HEK293 (cell line): ENCODE measurements around the gene PARP6.

ENCODE experiments used
- CTCF ChIA-PET: fragments of 350-600 bp; formaldehyde crosslinking; extraction: SDS; loops from one replicate; lab custom pipeline; 2021; ENCODE audit warnings: antibody characterized with exemption; lab: Yijun Ruan, JAX
- POLR2A ChIA-PET: fragments of 300-600 bp; formaldehyde crosslinking; extraction: SDS; loops from one replicate; lab custom pipeline; 2020; ENCODE audit warnings: antibody characterized with exemption, inconsistent platforms; lab: Yijun Ruan, JAX
- H3K27ac ChIP-seq: fragments of 200-500 bp; sonication (Bioruptor generic); 2 replicates; pipeline ENCODE4 v1.5.1; 2014; ENCODE audit warnings: low read depth, low read length, control low read depth, inconsistent platforms; ENCODE audit errors: extremely low read depth
- H3K36me3 ChIP-seq, 2 experiments: fragments of 200-500 bp in 1 of 2; sonication (Bioruptor generic) in 1 of 2; 1 replicate in 1 of 2; 2 replicates in 1 of 2; pipeline ENCODE4 v1.5.1; 2014 to 2017; ENCODE audit warnings: inconsistent platforms in 2 of 2, low read length in 2 of 2; ENCODE audit not compliant: control insufficient read depth in 2 of 2, insufficient read depth in 1 of 2
- H3K4me1 ChIP-seq: fragments of 200-500 bp; sonication (Bioruptor generic); 2 replicates; pipeline ENCODE4 v1.5.1; 2014; ENCODE audit warnings: mild to moderate bottlenecking, low read length, inconsistent platforms; ENCODE audit not compliant: control insufficient read depth, insufficient read depth
- H3K4me3 ChIP-seq: 2 replicates; pipeline ENCODE4 v1.5.1; 2011; ENCODE audit warnings: low read depth, mild to moderate bottlenecking, control low read depth, low read length, moderate library complexity
- H3K9me3 ChIP-seq: fragments of 200-500 bp; sonication (Bioruptor generic); 2 replicates; pipeline ENCODE4 v1.5.1; 2014; ENCODE audit warnings: low read depth, low read length, inconsistent platforms; ENCODE audit not compliant: control insufficient read depth, insufficient read depth
- GFI1B ChIP-seq: fragments of 450-650 bp; formaldehyde crosslinking; IDR thresholded peaks from 2 replicates; pipeline ENCODE4 v1.5.1; 2016; ENCODE audit warnings: missing biosample characterization, missing genetic modification characterization
- HOXA7 ChIP-seq: sonication (generic); formaldehyde crosslinking; IDR thresholded peaks from 2 replicates; pipeline ENCODE4 v1.8.1; 2022; ENCODE audit warnings: missing genetic modification reagents, borderline replicate concordance
- KLF7 ChIP-seq: fragments of 450-650 bp; formaldehyde crosslinking; IDR thresholded peaks from 2 replicates; pipeline ENCODE4 v1.5.1; 2016; ENCODE audit warnings: missing biosample characterization, missing genetic modification characterization, borderline replicate concordance
- KLF8 ChIP-seq: fragments of 450-650 bp; formaldehyde crosslinking; IDR thresholded peaks from 2 replicates; pipeline ENCODE4 v1.5.1; 2016; ENCODE audit warnings: missing biosample characterization, missing genetic modification characterization
- OVOL3 ChIP-seq: fragments of 450-650 bp; formaldehyde crosslinking; IDR thresholded peaks from 2 replicates; pipeline ENCODE4 v1.5.1; 2016; ENCODE audit warnings: missing biosample characterization, missing genetic modification characterization
- RBAK ChIP-seq: fragments of 450-650 bp; formaldehyde crosslinking; IDR thresholded peaks from 2 replicates; pipeline ENCODE4 v1.5.1; 2016; ENCODE audit warnings: missing biosample characterization, missing genetic modification characterization
- ZBTB17 ChIP-seq: fragments of 450-650 bp; formaldehyde crosslinking; IDR thresholded peaks from 2 replicates; pipeline ENCODE4 v1.5.1; 2016; ENCODE audit warnings: missing biosample characterization, missing genetic modification characterization
- ZFP41 ChIP-seq: fragments of 450-650 bp; formaldehyde crosslinking; IDR thresholded peaks from 2 replicates; pipeline ENCODE4 v1.5.1; 2016; ENCODE audit warnings: missing biosample characterization, missing genetic modification characterization, borderline replicate concordance
- ZNF133 ChIP-seq: fragments of 450-650 bp; formaldehyde crosslinking; IDR thresholded peaks from 2 replicates; pipeline ENCODE4 v1.5.1; 2016; ENCODE audit warnings: missing biosample characterization, missing genetic modification characterization
- ZNF157 ChIP-seq: fragments of 450-650 bp; formaldehyde crosslinking; IDR thresholded peaks from 2 replicates; pipeline ENCODE4 v1.5.1; 2016; ENCODE audit warnings: missing biosample characterization, missing genetic modification characterization
- ZNF16 ChIP-seq: fragments of 450-650 bp; formaldehyde crosslinking; IDR thresholded peaks from 2 replicates; pipeline ENCODE4 v1.5.1; 2016; ENCODE audit warnings: low read depth, missing biosample characterization, missing genetic modification characterization
- ZNF324 ChIP-seq: fragments of 450-650 bp; formaldehyde crosslinking; IDR thresholded peaks from 2 replicates; pipeline ENCODE4 v1.5.1; 2016; ENCODE audit warnings: missing biosample characterization, missing genetic modification characterization
- ZNF341 ChIP-seq: fragments of 450-650 bp; formaldehyde crosslinking; IDR thresholded peaks from 2 replicates; pipeline ENCODE4; 2016; ENCODE audit warnings: low read depth, missing biosample characterization, missing genetic modification characterization
- ZNF560 ChIP-seq: fragments of 450-650 bp; formaldehyde crosslinking; IDR thresholded peaks from 2 replicates; pipeline ENCODE4 v1.5.1; 2017; ENCODE audit warnings: missing biosample characterization, missing genetic modification characterization, borderline replicate concordance
- ZNF626 ChIP-seq: fragments of 450-650 bp; sonication (Bioruptor Pico); formaldehyde crosslinking; IDR thresholded peaks from 2 replicates; pipeline ENCODE4 v1.5.1; 2018; ENCODE audit warnings: missing biosample characterization, missing genetic modification characterization, inconsistent platforms
- ZNF747 ChIP-seq: fragments of 450-650 bp; formaldehyde crosslinking; IDR thresholded peaks from 2 replicates; pipeline ENCODE4 v1.5.1; 2016; ENCODE audit warnings: missing biosample characterization, missing genetic modification characterization
- ZSCAN23 ChIP-seq: fragments of 450-650 bp; formaldehyde crosslinking; IDR thresholded peaks from 2 replicates; pipeline ENCODE4 v1.5.1; 2016; ENCODE audit warnings: missing biosample characterization, missing genetic modification characterization
- TF ChIP-seq, protein P1 (sequence below): fragments of 450-650 bp; formaldehyde crosslinking; IDR thresholded peaks from 2 replicates; pipeline ENCODE4 v1.5.1; 2016; ENCODE audit warnings: missing biosample characterization, missing genetic modification characterization
- TF ChIP-seq, protein P2 (sequence below): fragments of 450-650 bp; IDR thresholded peaks from 2 replicates; pipeline ENCODE4 v1.5.1; 2018; ENCODE audit warnings: missing biosample characterization, missing genetic modification characterization
- TF ChIP-seq, protein P3 (sequence below): fragments of 450-650 bp; formaldehyde crosslinking; IDR thresholded peaks from 2 replicates; pipeline ENCODE4 v1.5.1; 2016; ENCODE audit warnings: missing biosample characterization, missing genetic modification characterization
- TF ChIP-seq, protein P4 (sequence below): fragments of 450-650 bp; formaldehyde crosslinking; IDR thresholded peaks from 2 replicates; pipeline ENCODE4 v1.5.1; 2016; ENCODE audit warnings: missing biosample characterization, missing genetic modification characterization, low read depth
- TF ChIP-seq, protein P5 (sequence below): fragments of 450-650 bp; formaldehyde crosslinking; IDR thresholded peaks from 2 replicates; pipeline ENCODE4 v1.5.1; 2016; ENCODE audit warnings: missing biosample characterization, missing genetic modification characterization
- TF ChIP-seq, protein P6 (sequence below): fragments of 450-650 bp; formaldehyde crosslinking; IDR thresholded peaks from 2 replicates; pipeline ENCODE4 v1.5.1; 2017; ENCODE audit warnings: missing biosample characterization, missing genetic modification characterization

PARP6 gene

DNA sequence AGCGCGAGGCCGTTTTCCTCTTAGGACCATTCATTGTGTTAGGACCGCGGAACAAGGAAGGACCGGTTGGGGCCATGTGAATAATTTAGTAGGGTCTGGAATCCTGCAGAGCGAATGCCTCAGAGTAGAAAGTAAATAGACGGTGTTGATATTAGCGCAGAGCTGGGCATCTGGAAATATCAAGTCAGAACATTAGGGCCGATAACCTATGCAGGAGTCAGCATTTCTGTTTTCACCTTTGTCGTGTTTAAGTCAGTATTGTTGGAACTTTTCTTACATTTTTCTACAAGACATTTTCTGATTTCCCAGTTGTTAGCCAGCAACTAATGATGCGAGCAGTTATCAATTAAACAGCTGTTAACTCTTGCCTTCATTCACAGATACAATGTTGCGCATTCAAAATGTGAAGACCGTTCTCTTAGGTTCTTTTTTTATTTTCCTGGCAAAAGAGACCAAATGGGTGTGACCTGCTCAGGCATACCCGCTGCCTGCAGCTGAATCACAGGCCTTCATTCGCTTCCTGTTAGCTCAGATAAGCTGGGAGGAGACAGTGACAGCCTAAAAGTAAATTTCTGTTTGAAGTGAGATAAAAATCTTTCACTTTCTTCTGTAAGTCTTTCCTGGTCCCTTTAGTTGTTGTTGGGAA is 40.4 kb downstream of the PARP6 start (continued):
- TF ChIP-seq, protein P1, sequence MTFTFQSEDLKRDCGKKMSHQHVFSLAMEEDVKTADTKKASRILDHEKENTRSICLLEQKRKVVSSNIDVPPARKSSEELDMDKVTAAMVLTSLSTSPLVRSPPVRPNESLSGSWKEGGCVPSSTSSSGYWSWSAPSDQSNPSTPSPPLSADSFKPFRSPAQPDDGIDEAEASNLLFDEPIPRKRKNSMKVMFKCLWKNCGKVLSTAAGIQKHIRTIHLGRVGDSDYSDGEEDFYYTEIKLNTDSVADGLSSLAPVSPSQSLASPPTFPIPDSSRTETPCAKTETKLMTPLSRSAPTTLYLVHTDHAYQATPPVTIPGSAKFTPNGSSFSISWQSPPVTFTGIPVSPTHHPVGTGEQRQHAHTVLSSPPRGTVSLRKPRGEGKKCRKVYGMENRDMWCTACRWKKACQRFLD (tag by site-specific recombination) = no peak
- TF ChIP-seq ZNF341 (tag by site-specific recombination) (peak; percentile 47), KLF8 (tag by site-specific recombination) (no peak), ZNF560 (tag by site-specific recombination) (no peak), ZSCAN23 (no peak), ZNF324 (no peak), ZNF747 (tag by site-specific recombination) (no peak), ZBTB17 (tag by site-specific recombination) (peak; percentile 81)
- TF ChIP-seq, protein P2, sequence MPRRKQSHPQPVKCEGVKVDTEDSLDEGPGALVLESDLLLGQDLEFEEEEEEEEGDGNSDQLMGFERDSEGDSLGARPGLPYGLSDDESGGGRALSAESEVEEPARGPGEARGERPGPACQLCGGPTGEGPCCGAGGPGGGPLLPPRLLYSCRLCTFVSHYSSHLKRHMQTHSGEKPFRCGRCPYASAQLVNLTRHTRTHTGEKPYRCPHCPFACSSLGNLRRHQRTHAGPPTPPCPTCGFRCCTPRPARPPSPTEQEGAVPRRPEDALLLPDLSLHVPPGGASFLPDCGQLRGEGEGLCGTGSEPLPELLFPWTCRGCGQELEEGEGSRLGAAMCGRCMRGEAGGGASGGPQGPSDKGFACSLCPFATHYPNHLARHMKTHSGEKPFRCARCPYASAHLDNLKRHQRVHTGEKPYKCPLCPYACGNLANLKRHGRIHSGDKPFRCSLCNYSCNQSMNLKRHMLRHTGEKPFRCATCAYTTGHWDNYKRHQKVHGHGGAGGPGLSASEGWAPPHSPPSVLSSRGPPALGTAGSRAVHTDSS (tag by site-specific recombination) = no peak

DNA sequence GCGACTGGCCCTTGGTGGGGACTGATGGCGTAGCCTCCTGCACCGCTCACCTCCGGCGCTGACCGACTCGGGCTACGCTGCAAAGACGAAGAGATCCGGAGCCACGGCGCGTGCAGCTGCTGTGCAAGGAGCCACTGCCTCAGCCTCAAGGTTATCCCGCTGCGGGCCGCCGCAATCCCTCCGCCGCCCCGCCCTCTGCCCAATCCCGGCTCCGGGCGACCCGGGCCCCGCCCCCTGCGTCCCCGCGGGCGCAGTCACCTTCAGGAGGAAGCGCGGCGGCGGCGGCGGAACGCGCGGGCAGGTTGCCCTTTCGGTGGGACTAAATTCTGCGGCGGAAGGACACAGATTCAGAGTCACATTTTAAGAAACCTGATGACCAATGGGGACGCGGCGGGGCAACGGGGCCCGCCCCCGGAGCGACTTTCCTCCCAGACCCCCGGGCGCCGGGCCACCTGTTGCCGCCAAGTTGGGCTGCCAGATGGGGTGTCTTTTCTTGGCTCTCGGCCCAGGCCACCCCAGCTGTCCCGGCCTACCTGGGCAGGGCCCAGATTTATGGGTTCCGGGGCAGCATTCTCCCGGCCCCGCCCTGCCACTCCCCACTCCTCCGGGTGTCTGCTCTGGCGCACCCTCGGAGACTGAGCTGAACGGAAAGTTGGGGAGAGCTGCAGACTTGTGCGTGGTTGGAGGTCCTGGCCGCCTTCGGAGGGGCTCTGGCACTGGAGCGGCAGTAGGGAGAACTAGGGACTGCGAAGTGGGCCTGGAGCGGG is 41.1 kb downstream of the PARP6 start, which contains the start of gene PKM:
Gene PKM, minus strand, starts transcription at position 125 of the 767 bp plus-strand sequence. CDS start 12,093 bp downstream, outside the sequence.
- Histone ChIP-seq H3K9me3 (no peaks in the 10 kb centered on the region), H3K36me3 (peaks cover under 1 to 9% of the 10 kb centered on the region in 2 experiments; a peak in 2 of 3 replicates), H3K4me1 (peaks cover 19% of the 10 kb centered on the region), H3K4me3 (peak within 1 kb of the TSS; percentile 70), H3K27ac (peak within 1 kb of the TSS; percentile 98)
- CTCF ChIA-PET = interaction anchor here (0.7 to 2.0 kb wide), 4 partner anchors 9 to 262 kb away, joined by 3 to 6 read pairs (median 4); no protein-coding TSS in a partner anchor
- POLR2A ChIA-PET = interaction anchor here (0.7 to 4.2 kb wide), 25 partner anchors 10 to 1469 kb away, joined by 3 to 66 read pairs (median 6); partner anchors contain the start of genes BBS4, GRAMD2A, HIGD2B and MYO9A
- TF ChIP-seq ZNF16 (tag by site-specific recombination) (no peak; the same call in 1 of the 2 replicates), ZNF133 (no peak), KLF7 (tag by site-specific recombination) (peak; percentile 96), ZFP41 (tag by site-specific recombination) (no peak), RBAK (tag by site-specific recombination) (no peak), ZNF157 (no peak), OVOL3 (tag by site-specific recombination) (no peak), HOXA7 (no peak), GFI1B (tag by site-specific recombination) (peak; percentile 66; the same call in 1 of the 2 replicates), ZNF626 (tag by site-specific recombination) (no peak)
- TF ChIP-seq, protein P3, sequence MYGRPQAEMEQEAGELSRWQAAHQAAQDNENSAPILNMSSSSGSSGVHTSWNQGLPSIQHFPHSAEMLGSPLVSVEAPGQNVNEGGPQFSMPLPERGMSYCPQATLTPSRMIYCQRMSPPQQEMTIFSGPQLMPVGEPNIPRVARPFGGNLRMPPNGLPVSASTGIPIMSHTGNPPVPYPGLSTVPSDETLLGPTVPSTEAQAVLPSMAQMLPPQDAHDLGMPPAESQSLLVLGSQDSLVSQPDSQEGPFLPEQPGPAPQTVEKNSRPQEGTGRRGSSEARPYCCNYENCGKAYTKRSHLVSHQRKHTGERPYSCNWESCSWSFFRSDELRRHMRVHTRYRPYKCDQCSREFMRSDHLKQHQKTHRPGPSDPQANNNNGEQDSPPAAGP (tag by site-specific recombination) = peak; percentile 97
- TF ChIP-seq, protein P4, sequence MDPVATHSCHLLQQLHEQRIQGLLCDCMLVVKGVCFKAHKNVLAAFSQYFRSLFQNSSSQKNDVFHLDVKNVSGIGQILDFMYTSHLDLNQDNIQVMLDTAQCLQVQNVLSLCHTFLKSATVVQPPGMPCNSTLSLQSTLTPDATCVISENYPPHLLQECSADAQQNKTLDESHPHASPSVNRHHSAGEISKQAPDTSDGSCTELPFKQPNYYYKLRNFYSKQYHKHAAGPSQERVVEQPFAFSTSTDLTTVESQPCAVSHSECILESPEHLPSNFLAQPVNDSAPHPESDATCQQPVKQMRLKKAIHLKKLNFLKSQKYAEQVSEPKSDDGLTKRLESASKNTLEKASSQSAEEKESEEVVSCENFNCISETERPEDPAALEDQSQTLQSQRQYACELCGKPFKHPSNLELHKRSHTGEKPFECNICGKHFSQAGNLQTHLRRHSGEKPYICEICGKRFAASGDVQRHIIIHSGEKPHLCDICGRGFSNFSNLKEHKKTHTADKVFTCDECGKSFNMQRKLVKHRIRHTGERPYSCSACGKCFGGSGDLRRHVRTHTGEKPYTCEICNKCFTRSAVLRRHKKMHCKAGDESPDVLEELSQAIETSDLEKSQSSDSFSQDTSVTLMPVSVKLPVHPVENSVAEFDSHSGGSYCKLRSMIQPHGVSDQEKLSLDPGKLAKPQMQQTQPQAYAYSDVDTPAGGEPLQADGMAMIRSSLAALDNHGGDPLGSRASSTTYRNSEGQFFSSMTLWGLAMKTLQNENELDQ (tag by site-specific recombination) = no peak
- TF ChIP-seq, protein P5, sequence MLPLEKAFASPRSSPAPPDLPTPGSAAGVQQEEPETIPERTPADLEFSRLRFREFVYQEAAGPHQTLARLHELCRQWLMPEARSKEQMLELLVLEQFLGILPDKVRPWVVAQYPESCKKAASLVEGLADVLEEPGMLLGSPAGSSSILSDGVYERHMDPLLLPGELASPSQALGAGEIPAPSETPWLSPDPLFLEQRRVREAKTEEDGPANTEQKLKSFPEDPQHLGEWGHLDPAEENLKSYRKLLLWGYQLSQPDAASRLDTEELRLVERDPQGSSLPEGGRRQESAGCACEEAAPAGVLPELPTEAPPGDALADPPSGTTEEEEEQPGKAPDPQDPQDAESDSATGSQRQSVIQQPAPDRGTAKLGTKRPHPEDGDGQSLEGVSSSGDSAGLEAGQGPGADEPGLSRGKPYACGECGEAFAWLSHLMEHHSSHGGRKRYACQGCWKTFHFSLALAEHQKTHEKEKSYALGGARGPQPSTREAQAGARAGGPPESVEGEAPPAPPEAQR (tag by site-specific recombination) = peak; percentile 89; the same call in 1 of the 2 replicates
- TF ChIP-seq, protein P6, sequence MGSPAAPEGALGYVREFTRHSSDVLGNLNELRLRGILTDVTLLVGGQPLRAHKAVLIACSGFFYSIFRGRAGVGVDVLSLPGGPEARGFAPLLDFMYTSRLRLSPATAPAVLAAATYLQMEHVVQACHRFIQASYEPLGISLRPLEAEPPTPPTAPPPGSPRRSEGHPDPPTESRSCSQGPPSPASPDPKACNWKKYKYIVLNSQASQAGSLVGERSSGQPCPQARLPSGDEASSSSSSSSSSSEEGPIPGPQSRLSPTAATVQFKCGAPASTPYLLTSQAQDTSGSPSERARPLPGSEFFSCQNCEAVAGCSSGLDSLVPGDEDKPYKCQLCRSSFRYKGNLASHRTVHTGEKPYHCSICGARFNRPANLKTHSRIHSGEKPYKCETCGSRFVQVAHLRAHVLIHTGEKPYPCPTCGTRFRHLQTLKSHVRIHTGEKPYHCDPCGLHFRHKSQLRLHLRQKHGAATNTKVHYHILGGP (tag by site-specific recombination) = no peak
